GM12878 (cell line): ENCODE measurements around the gene WWOX.

Source experiments
- CBFB ChIP-seq: IDR thresholded peaks from 2 replicates; pipeline ENCODE4 v1.6.1; 2016; ENCODE audit warnings: antibody characterized with exemption, low read depth
- CHD4 ChIP-seq: fragments of 200-600 bp; sonication (generic); IDR thresholded peaks from 2 replicates; pipeline ENCODE4 v1.6.1; 2016; ENCODE audit warnings: mild to moderate bottlenecking
- CTCF ChIP-seq, 3 experiments: IDR thresholded peaks in 2 of 3; conservative IDR thresholded peaks in 1 of 3; 2 replicates each; pipeline ENCODE4 v1.5.1; 2011; ENCODE audit warnings: low read depth in 3 of 3, low read length in 3 of 3, mild to moderate bottlenecking in 3 of 3, control low read depth in 2 of 3, moderate library complexity in 2 of 3, inconsistent platforms in 1 of 3, mixed read lengths in 1 of 3; ENCODE audit not compliant: control insufficient read depth in 2 of 3, insufficient read depth in 1 of 3; ENCODE audit errors: extremely low read depth in 1 of 3
- E2F8 ChIP-seq: fragments of 450-650 bp; IDR thresholded peaks from 2 replicates; pipeline ENCODE4 v1.6.1; 2018; ENCODE audit warnings: mild to moderate bottlenecking, low read depth, moderate library complexity; ENCODE audit not compliant: partially characterized antibody
- EP300 ChIP-seq, 2 experiments: fragments of 150-350 bp in 1 of 2; IDR thresholded peaks; 2 replicates each; pipeline ENCODE4 v1.6.1; 2011 to 2012; ENCODE audit warnings: low read depth in 2 of 2, low read length in 2 of 2, borderline replicate concordance in 1 of 2, improper control_type of control experiment in 1 of 2, inconsistent platforms in 1 of 2; ENCODE audit not compliant: control insufficient read depth in 1 of 2
- GABPA ChIP-seq: IDR thresholded peaks from 2 replicates; pipeline ENCODE4 v1.6.1; 2014; ENCODE audit warnings: antibody characterized with exemption, low read depth, mild to moderate bottlenecking, inconsistent platforms
- MAX ChIP-seq: IDR thresholded peaks from 2 replicates; pipeline ENCODE4 v1.6.1; 2012; ENCODE audit warnings: low read depth, low read length, improper control_type of control experiment
- MYC ChIP-seq: IDR thresholded peaks from 2 replicates; pipeline ENCODE4 v1.6.1; 2011; ENCODE audit warnings: mild to moderate bottlenecking, low read length, moderate library complexity, inconsistent platforms; ENCODE audit not compliant: insufficient read depth, insufficient replicate concordance, insufficient read length, severe bottlenecking
- PAX5 ChIP-seq: IDR thresholded peaks from 2 replicates; pipeline ENCODE4 v1.6.1; 2011; ENCODE audit warnings: low read depth, low read length, borderline replicate concordance
- SIN3A ChIP-seq: IDR thresholded peaks from 2 replicates; pipeline ENCODE4 v1.6.1; 2012; ENCODE audit warnings: low read depth, low read length, improper control_type of control experiment
- SMC3 ChIP-seq: IDR thresholded peaks from 2 replicates; pipeline ENCODE4 v1.6.1; 2011; ENCODE audit warnings: low read length, improper control_type of control experiment, borderline replicate concordance
- SP1 ChIP-seq: IDR thresholded peaks from one replicate; pipeline ENCODE4 v1.6.1; 2011; ENCODE audit warnings: low read depth, low read length
- ZNF24 ChIP-seq: fragments of 450-650 bp; IDR thresholded peaks from 2 replicates; pipeline ENCODE4 v1.6.1; 2017; ENCODE audit warnings: antibody characterized with exemption, mild to moderate bottlenecking
- ZNF274 ChIP-seq: IDR thresholded peaks from one replicate; pipeline ENCODE4 v1.8.0; 2011; ENCODE audit not compliant: insufficient read length, insufficient read depth

GRCh38 chr16:78297066-78297666 is 197.7 kb downstream of the WWOX start:
- no peak for TF ChIP-seq CTCF (IDR thresholded peaks at IDR 0.05 in 2 of 3, conservative IDR thresholded peaks at IDR 0.05 in 1 of 3; ENCODE audit: control insufficient read depth in 2 of 3, extremely low read depth in 1 of 3, insufficient read depth in 1 of 3, low read depth in 3 of 3, low read length in 3 of 3)
- TF ChIP-seq SP1, result no peak
- no peak for TF ChIP-seq GABPA
- TF ChIP-seq CHD4, result no peak
- no peak for TF ChIP-seq MAX
- TF ChIP-seq SIN3A, result no peak
- no peak for TF ChIP-seq ZNF274
- no peak for TF ChIP-seq SMC3
- no peak for TF ChIP-seq E2F8
- no peak for TF ChIP-seq CBFB
- TF ChIP-seq MYC, result no peak
- TF ChIP-seq EP300 (IDR thresholded peaks at IDR 0.05; ENCODE audit: borderline replicate concordance in 1 of 2, control insufficient read depth in 1 of 2, low read depth in 2 of 2, low read length in 2 of 2), result no peak
- no peak for TF ChIP-seq ZNF24
- no peak for TF ChIP-seq PAX5
